ENCODE measurements around the gene DPP6. TPM values are rescaled to one million over a fixed set of nuclear protein-coding genes. Genes with fewer than 3 reads are reported as not detected.

DPP6 gene
- total RNA-seq, 3 donors from 2014 or later (not counting 1 experiment from before 2014, with no cell fraction given), result not detected

DNA sequence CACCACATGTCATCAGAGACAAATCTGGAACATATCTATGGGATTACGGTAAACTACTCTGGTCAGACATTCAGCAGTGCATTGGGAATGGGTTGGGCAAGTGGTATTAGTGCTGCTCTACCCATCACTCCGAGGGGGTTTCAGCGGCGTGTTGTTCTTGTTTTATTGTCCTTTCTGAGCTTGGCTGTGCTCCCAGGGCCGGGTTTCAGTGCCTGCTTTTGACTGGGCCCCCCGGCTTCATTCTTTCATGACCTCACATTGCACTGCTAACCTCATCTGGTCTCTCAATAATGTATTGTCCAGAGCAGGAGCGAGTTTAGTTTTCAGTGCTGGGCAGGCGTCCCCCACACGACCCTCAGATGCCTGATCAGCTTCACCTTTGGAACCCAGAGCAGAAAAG is 586.1 kb downstream of the DPP6 start:
- Mint-ChIP-seq H3K27ac (no peak overlapping the region), H3K4me1 (no peaks in the 10 kb centered on the region), H3K27me3 (ENCODE audit: low read depth in 2 of 2) (no peaks in the 10 kb centered on the region), H3K4me3 (no peak overlapping the region), H3K36me3 (no peaks in the 10 kb centered on the region), H3K9me3 (peaks cover 12 to 16% of the 10 kb centered on the region in 2 donors)
- no peaks in the 10 kb centered on the region for H3K4me1 ChIP-seq (ENCODE audit: control insufficient read depth, insufficient read depth, low read length)
- intact Hi-C loops (cut with micrococcal nuclease), result no loop called here
- H3K27me3 ChIP-seq (ENCODE audit: control insufficient read depth, insufficient read depth, low read length), result no peaks in the 10 kb centered on the region
- no peaks in the 10 kb centered on the region for H3K36me3 ChIP-seq (ENCODE audit: control insufficient read depth, insufficient read depth, low read length)
- no peak overlapping the region for H3K4me3 ChIP-seq (ENCODE audit: low read length)
- TF ChIP-seq, protein P1, sequence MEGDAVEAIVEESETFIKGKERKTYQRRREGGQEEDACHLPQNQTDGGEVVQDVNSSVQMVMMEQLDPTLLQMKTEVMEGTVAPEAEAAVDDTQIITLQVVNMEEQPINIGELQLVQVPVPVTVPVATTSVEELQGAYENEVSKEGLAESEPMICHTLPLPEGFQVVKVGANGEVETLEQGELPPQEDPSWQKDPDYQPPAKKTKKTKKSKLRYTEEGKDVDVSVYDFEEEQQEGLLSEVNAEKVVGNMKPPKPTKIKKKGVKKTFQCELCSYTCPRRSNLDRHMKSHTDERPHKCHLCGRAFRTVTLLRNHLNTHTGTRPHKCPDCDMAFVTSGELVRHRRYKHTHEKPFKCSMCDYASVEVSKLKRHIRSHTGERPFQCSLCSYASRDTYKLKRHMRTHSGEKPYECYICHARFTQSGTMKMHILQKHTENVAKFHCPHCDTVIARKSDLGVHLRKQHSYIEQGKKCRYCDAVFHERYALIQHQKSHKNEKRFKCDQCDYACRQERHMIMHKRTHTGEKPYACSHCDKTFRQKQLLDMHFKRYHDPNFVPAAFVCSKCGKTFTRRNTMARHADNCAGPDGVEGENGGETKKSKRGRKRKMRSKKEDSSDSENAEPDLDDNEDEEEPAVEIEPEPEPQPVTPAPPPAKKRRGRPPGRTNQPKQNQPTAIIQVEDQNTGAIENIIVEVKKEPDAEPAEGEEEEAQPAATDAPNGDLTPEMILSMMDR (IDR thresholded peaks at IDR 0.05), result no peak
- no peak for ATAC-seq
- H3K27ac ChIP-seq (ENCODE audit: low read length), result no peak overlapping the region
- H3K9me3 ChIP-seq (ENCODE audit: control insufficient read depth, insufficient read depth, low read length), result peaks cover 16% of the 10 kb centered on the region
- 82% methylated on average over 9 of the region's 9 CpGs for WGBS (ENCODE audit: insufficient coverage)
- no peak for DNase-seq

DNA sequence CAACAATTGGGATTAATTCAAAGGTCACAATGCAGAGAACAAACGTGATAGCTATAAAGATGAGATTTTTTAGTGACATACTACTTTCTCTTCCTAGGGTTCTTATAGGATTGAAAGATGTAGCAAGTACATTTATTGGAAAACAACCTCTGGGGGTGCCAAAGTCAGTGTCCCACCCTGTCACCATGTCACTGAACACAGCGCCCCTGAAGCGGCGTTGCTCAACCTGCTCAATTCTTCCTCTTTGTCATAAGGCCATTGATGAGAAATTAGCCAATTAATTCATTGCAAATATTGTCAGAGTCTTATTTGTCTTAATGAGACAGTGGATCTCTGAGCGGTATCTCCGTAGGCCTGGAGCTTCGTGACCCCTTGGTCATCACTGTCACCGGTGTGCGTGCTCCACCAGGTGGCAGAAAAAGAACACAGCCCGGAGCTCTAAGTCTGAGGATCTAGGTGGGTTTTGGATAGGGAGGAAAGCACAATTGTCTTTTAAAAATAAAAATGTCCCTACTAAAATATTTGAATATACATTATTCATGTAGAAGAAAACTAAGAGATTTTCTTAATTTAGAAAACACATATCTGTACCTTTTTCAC is 588.2 kb downstream of the DPP6 start:
- TF ChIP-seq, protein P1 (IDR thresholded peaks at IDR 0.05), result no peak
- 58% methylated on average over 9 of the region's 10 CpGs for WGBS (ENCODE audit: insufficient coverage)
- H3K27ac ChIP-seq (ENCODE audit: low read length), result no peak overlapping the region
- H3K4me1 ChIP-seq (ENCODE audit: control insufficient read depth, insufficient read depth, low read length), result no peaks in the 10 kb centered on the region
- no peak overlapping the region for H3K4me3 ChIP-seq (ENCODE audit: low read length)
- no peak overlapping the region for H3K27ac Mint-ChIP-seq
- peaks cover 10 to 11% of the 10 kb centered on the region in 2 donors for H3K9me3 Mint-ChIP-seq
- no peaks in the 10 kb centered on the region for H3K4me1 Mint-ChIP-seq
- no peaks in the 10 kb centered on the region for H3K36me3 Mint-ChIP-seq
- no peak for ATAC-seq
- intact Hi-C loops (cut with micrococcal nuclease), result no loop called here
- H3K27me3 ChIP-seq (ENCODE audit: control insufficient read depth, insufficient read depth, low read length), result no peaks in the 10 kb centered on the region
- no peak for DNase-seq
- H3K9me3 ChIP-seq (ENCODE audit: control insufficient read depth, insufficient read depth, low read length), result peaks cover 11% of the 10 kb centered on the region
- H3K36me3 ChIP-seq (ENCODE audit: control insufficient read depth, insufficient read depth, low read length), result no peaks in the 10 kb centered on the region
- H3K4me3 Mint-ChIP-seq, result no peak overlapping the region
- H3K27me3 Mint-ChIP-seq (ENCODE audit: low read depth in 2 of 2), result no peaks in the 10 kb centered on the region

DNA sequence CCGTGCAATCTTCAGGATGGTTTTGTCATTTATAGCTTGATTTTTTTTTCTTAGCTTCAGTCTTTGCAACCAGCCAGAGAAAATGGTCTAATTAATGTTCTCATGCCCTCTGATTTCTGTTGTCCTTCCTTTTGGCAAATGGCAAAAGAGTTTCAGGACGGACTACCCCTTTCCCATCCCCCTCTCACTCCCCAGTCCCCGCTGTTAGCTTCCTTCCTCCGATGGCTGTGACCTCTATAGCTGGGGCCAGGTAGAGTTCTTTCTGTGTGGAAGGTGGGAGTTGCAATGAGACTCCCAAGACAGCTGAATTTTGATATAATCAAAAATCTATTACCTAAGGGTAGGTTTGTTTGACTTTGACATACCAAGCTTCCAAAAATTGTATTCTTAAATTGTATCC is 588.7 kb downstream of the DPP6 start:
- Histone ChIP-seq H3K4me1 (ENCODE audit: control insufficient read depth, insufficient read depth, low read length) (no peaks in the 10 kb centered on the region), H3K27me3 (ENCODE audit: control insufficient read depth, insufficient read depth, low read length) (no peaks in the 10 kb centered on the region), H3K27ac (ENCODE audit: low read length) (no peak overlapping the region), H3K36me3 (ENCODE audit: control insufficient read depth, insufficient read depth, low read length) (no peaks in the 10 kb centered on the region), H3K4me3 (ENCODE audit: low read length) (no peak overlapping the region), H3K9me3 (ENCODE audit: control insufficient read depth, insufficient read depth, low read length) (peaks cover 11% of the 10 kb centered on the region)
- H3K27ac Mint-ChIP-seq, result no peak overlapping the region
- no peak overlapping the region for H3K4me3 Mint-ChIP-seq
- DNase-seq (no peak), ATAC-seq (no peak)
- no peaks in the 10 kb centered on the region for H3K27me3 Mint-ChIP-seq (ENCODE audit: low read depth in 2 of 2)
- WGBS (ENCODE audit: insufficient coverage), result 56% methylated on average over 2 of the region's 4 CpGs
- TF ChIP-seq, protein P1 (IDR thresholded peaks at IDR 0.05), result no peak
- peaks cover 9 to 11% of the 10 kb centered on the region in 2 donors for H3K9me3 Mint-ChIP-seq
- no peaks in the 10 kb centered on the region for H3K4me1 Mint-ChIP-seq
- intact Hi-C loops (cut with micrococcal nuclease), result no loop called here
- H3K36me3 Mint-ChIP-seq, result no peaks in the 10 kb centered on the region

DNA sequence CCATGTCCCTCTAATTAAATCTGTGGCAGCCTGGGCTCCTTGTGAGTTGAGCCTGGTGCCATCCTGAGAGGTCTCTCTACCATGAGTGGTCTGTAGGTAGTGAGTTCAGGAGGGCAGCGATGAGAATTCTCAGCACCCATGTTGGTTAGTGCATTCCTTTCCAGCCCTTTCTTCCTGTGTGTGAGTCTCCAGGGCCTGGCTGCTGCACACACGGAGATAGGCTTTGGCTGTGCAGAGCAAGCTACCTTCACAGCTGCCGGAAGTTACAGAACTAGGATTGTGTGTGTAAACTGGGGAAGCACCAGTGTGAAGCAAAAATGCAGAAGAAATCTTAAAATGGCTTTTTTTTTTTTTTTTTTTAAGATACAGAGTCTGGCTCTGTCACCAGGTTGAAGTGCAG is 592.2 kb downstream of the DPP6 start:
- H3K36me3 ChIP-seq (ENCODE audit: control insufficient read depth, insufficient read depth, low read length), result no peaks in the 10 kb centered on the region
- H3K9me3 Mint-ChIP-seq, result peaks cover 4 to 6% of the 10 kb centered on the region in 2 donors
- 84% methylated on average over 3 of the region's 3 CpGs for WGBS (ENCODE audit: insufficient coverage)
- no peak overlapping the region for H3K4me3 ChIP-seq (ENCODE audit: low read length)
- no peaks in the 10 kb centered on the region for H3K27me3 ChIP-seq (ENCODE audit: control insufficient read depth, insufficient read depth, low read length)
- DNase-seq (no peak), ATAC-seq (no peak)
- TF ChIP-seq, protein P1 (IDR thresholded peaks at IDR 0.05), result no peak
- intact Hi-C loops (cut with micrococcal nuclease), result no loop called here
- no peaks in the 10 kb centered on the region for H3K27me3 Mint-ChIP-seq (ENCODE audit: low read depth in 2 of 2)
- no peaks in the 10 kb centered on the region for H3K36me3 Mint-ChIP-seq
- no peak overlapping the region for H3K27ac Mint-ChIP-seq
- H3K4me1 Mint-ChIP-seq, result no peaks in the 10 kb centered on the region
- peaks cover under 1% of the 10 kb centered on the region for H3K9me3 ChIP-seq (ENCODE audit: control insufficient read depth, insufficient read depth, low read length)
- no peaks in the 10 kb centered on the region for H3K4me1 ChIP-seq (ENCODE audit: control insufficient read depth, insufficient read depth, low read length)
- H3K4me3 Mint-ChIP-seq, result no peak overlapping the region
- no peak overlapping the region for H3K27ac ChIP-seq (ENCODE audit: low read length)

All from natural killer cell (primary cell).